ENCODE results near the gene MSH3.

The MSH3 gene

DNA sequence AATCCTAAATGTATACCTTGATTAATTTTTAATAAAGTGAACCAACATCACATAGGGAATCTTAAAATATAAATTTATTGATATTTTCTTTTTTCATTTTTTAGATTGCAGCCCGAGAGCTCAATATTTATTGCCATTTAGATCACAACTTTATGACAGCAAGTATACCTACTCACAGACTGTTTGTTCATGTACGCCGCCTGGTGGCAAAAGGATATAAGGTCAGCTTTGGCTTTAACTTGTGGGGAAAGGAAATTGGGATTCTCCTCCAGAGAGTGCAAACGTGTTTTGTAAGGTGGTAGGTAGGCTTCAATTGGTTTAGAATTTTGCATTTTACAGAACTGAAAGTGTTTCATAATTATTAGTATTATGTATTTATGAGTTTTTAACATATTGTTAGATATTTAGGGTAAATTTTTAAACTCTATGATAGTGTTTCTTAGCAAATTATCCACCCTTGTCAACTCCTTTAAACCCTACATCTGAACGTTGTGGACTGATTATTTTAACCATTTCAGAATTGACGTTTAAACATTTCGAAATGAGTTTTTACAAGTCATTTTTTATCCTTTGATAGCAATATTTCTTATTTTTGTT lies 17.8 kb downstream of the MSH3 start:
- no peak overlapping the region for H3K4me3 Mint-ChIP-seq
- H3K4me1 Mint-ChIP-seq, result no peaks in the 10 kb centered on the region
- ATAC-seq, result no peak

DNA sequence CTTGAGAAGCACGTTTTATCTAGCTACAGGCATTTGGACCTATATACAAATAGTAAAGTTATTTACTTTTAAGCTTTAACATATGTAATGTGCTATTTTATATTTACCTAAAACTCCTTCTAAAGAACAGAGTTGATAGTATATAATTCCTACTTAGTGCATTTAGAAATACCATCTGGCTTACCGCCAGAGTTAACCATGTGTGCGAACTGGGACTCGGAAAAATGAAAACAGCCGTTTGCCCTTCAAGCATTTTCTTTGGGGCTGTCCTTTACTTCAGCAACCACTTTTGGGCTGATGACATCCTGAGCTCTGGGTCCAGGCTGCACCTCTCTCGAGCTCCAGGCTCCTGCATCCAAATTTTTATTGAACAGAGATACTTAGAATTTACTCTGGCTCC lies 22.3 kb downstream of the MSH3 start:
- ATAC-seq (no peak), DNase-seq (no peak)
- Mint-ChIP-seq H3K9me3 (no peaks in the 10 kb centered on the region), H3K36me3 (ENCODE audit: low read depth) (peaks cover 31% of the 10 kb centered on the region), H3K4me3 (no peak overlapping the region), H3K4me1 (no peaks in the 10 kb centered on the region), H3K27ac (no peak overlapping the region), H3K27me3 (no peaks in the 10 kb centered on the region)

More for the DNA sequence above, 17.8 kb downstream of the MSH3 start:
- no peaks in the 10 kb centered on the region for H3K27me3 Mint-ChIP-seq
- H3K36me3 Mint-ChIP-seq (ENCODE audit: low read depth), result peaks cover 28% of the 10 kb centered on the region
- H3K9me3 Mint-ChIP-seq, result no peaks in the 10 kb centered on the region
- peak; percentile 68 for DNase-seq
- no peak overlapping the region for H3K27ac Mint-ChIP-seq

- Mint-ChIP-seq H3K27ac (no peak overlapping the region), H3K4me3 (no peak overlapping the region), H3K36me3 (ENCODE audit: low read depth) (peaks cover 38% of the 10 kb centered on the region), H3K9me3 (no peaks in the 10 kb centered on the region), H3K27me3 (no peaks in the 10 kb centered on the region), H3K4me1 (peaks cover 20% of the 10 kb centered on the region)
- ATAC-seq (no peak), DNase-seq (no peak)
These were observed 32.3 kb downstream of the MSH3 start for GRCh38 chr5:80686757-80687156.

DNA sequence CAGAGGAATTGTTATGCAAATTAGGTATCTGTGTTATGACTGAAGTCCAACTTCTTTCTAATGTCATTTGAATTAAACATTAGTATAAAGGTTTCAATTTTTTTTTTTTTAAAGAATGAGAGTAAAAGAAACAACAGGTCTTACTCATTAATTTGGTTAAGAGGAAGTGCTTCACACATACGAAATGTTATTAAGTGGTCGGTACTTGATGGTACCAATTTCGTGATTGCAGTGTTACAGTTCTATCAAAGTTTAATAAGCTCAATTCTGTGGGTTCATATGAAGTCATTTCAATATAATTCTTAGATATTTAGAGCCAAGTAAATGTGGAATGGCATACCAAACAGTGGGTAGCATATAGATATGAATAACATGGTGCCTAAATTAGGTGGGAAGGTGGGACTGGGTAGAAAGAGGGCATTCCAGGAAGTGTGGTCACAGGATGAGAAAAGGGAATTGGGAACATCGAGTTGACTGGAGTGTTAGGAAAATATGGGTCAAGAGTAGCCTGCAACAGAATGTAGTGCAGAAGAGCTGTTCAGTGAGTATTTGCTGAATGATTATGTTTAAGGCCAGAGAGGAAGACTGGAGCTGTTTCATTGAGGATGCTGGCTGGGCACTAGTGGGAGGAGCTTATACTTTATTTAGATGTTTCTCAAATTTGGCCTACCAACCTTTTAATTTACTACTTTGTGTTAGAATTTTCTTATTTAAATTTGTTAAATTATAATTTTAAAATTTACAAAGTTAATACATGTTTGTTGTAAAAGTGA lies 34.4 kb downstream of the MSH3 start:
- H3K4me3 Mint-ChIP-seq, result no peak overlapping the region
- no peaks in the 10 kb centered on the region for H3K9me3 Mint-ChIP-seq
- peaks cover 22% of the 10 kb centered on the region for H3K36me3 Mint-ChIP-seq (ENCODE audit: low read depth)
- peaks cover 20% of the 10 kb centered on the region for H3K4me1 Mint-ChIP-seq
- DNase-seq, result no peak
- H3K27ac Mint-ChIP-seq, result peak overlapping the region; percentile 19
- no peaks in the 10 kb centered on the region for H3K27me3 Mint-ChIP-seq
- no peak for ATAC-seq

DNA sequence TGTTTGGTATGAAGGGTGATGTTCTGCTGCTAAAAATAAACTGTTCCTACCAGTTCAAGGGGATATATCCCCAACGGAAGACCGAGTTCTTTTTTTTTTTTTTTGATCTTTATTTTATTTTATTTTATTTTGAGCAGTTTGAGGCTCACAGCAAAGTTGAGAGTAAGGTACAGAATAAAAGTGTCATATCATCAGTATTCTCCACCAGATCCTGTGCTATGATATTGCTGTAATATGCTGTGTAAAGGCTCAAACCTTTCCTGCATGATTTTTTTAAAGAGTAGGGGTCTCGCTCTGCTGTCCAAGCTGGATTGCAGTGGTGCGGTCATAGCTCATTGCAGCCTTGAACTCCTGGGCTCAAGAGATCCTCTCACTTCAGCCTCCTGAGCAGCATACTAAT lies 35.2 kb downstream of the MSH3 start:
- H3K9me3 Mint-ChIP-seq, result no peaks in the 10 kb centered on the region
- H3K27me3 Mint-ChIP-seq, result no peaks in the 10 kb centered on the region
- ATAC-seq, result no peak

DNA sequence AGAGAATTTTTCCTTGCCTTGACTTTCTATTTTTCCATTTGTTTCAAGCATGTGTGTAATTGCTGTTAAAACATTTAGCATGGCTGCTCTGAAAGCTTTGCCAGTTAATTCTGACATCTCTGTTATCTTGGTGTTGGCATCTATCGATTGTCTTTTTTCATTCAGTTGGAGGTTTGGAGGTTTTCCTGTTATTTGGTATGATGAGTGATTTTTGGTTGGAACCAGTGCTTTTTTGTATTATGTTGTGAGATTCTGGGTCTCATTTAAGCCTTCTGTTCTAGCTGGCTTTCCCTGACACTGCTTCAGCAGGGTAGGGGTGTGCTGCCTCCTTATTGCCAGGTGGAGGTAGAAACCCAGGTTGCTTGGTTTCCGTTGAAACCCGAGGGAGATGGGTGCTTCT lies 41.2 kb downstream of the MSH3 start:
- Mint-ChIP-seq H3K9me3 (no peaks in the 10 kb centered on the region), H3K4me3 (no peak overlapping the region), H3K36me3 (ENCODE audit: low read depth) (peaks cover 16% of the 10 kb centered on the region), H3K4me1 (peaks cover 8% of the 10 kb centered on the region), H3K27ac (no peak overlapping the region), H3K27me3 (no peaks in the 10 kb centered on the region)
- ATAC-seq, result no peak
- no peak for DNase-seq

More for the DNA sequence above, 35.2 kb downstream of the MSH3 start:
- Mint-ChIP-seq H3K36me3 (ENCODE audit: low read depth) (peaks cover 14% of the 10 kb centered on the region), H3K4me3 (no peak overlapping the region), H3K27ac (no peak overlapping the region), H3K4me1 (peaks cover 18% of the 10 kb centered on the region)
- DNase-seq, result no peak

- DNase-seq (no peak), ATAC-seq (no peak)
- Mint-ChIP-seq H3K36me3 (ENCODE audit: low read depth) (peaks cover 18% of the 10 kb centered on the region), H3K4me3 (no peak overlapping the region), H3K27me3 (no peaks in the 10 kb centered on the region), H3K27ac (no peak overlapping the region), H3K4me1 (peaks cover 8% of the 10 kb centered on the region), H3K9me3 (no peaks in the 10 kb centered on the region)
These were observed 42.0 kb downstream of the MSH3 start for GRCh38 chr5:80696450-80696849.

DNA sequence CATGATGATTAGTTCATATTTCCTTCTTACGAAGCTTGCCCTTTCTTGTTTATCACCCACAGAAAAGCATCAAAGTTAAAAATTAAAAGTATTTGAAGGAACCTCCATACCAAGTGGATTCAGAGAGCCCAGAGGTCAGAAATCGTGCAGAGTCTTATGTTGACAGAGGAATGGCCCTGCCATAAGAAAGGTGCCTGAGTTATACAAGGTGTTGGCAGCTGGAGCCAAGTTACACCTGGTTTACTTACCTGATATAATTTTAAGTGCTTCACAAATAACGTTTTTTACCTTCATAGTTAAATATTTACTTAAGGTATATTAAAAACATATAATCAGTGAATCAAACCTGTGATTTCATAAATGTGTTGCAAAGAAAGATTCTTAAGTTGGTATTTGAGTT lies 42.6 kb downstream of the MSH3 start:
- Mint-ChIP-seq H3K27ac (no peak overlapping the region), H3K4me1 (peaks cover 8% of the 10 kb centered on the region), H3K36me3 (ENCODE audit: low read depth) (peaks cover 22% of the 10 kb centered on the region), H3K27me3 (no peaks in the 10 kb centered on the region), H3K4me3 (no peak overlapping the region), H3K9me3 (no peaks in the 10 kb centered on the region)
- DNase-seq (no peak), ATAC-seq (no peak)

DNA sequence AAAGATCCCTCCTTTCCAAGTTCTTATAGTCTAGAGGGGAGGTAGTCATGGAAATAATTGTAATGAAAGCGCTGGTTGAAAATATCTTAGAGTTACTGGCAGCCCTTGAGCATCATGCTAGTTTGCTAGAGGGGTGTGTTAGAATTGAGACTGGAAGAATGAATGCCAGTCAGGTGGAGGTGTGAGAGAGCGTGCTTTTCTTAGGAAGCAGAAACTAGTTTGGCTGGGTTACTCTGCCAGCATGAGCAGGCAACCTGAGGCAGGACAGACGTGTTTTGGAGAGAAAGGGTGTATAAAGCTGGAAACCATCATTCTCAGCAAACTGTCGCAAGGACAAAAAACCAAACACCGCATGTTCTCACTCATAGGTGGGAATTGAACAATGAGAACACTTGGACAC lies 43.9 kb downstream of the MSH3 start:
- no peak for ATAC-seq
- no peak for DNase-seq
- H3K4me1 Mint-ChIP-seq, result peaks cover 10% of the 10 kb centered on the region
- no peaks in the 10 kb centered on the region for H3K27me3 Mint-ChIP-seq
- H3K4me3 Mint-ChIP-seq, result no peak overlapping the region
- H3K27ac Mint-ChIP-seq, result no peak overlapping the region
- H3K36me3 Mint-ChIP-seq (ENCODE audit: low read depth), result peaks cover 23% of the 10 kb centered on the region
- no peaks in the 10 kb centered on the region for H3K9me3 Mint-ChIP-seq

DNA sequence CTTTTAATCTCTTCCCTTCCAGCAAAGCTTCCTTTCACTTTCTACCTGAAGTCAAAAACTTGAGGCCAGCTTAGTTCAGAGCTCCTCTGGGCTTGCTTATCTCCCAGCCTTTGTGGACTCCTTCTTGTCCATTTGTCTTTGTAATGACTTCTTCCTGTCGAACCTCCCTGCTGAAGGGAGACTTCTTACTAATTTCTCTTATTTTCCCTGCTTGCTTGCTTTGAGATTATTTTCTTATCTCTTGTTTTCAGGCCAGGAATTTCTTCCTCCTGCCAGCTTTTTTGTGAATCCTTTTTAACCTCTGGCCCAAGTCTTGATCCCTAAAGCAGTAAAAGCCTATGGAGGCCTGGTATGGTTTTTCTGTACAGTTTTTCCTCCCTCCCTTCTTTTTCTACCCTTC lies 47.1 kb downstream of the MSH3 start:
- no peak overlapping the region for H3K27ac Mint-ChIP-seq
- H3K4me1 Mint-ChIP-seq, result peaks cover 15% of the 10 kb centered on the region
- peaks cover 34% of the 10 kb centered on the region for H3K36me3 Mint-ChIP-seq (ENCODE audit: low read depth)

GRCh38 chr5:80703291-80703690 lies 48.8 kb downstream of the MSH3 start:
- ATAC-seq, result no peak
- Mint-ChIP-seq H3K4me1 (peaks cover 15% of the 10 kb centered on the region), H3K4me3 (no peak overlapping the region), H3K36me3 (ENCODE audit: low read depth) (peaks cover 29% of the 10 kb centered on the region), H3K9me3 (no peaks in the 10 kb centered on the region), H3K27me3 (no peaks in the 10 kb centered on the region), H3K27ac (no peak overlapping the region)
- no peak for DNase-seq

More for the DNA sequence above, 47.1 kb downstream of the MSH3 start:
- no peaks in the 10 kb centered on the region for H3K9me3 Mint-ChIP-seq
- DNase-seq (no peak), ATAC-seq (no peak)
- H3K27me3 Mint-ChIP-seq, result no peaks in the 10 kb centered on the region
- H3K4me3 Mint-ChIP-seq, result no peak overlapping the region

- no peak overlapping the region for H3K4me3 Mint-ChIP-seq
These were observed 49.3 kb downstream of the MSH3 start for GRCh38 chr5:80703747-80704146.

GRCh38 chr5:80704221-80704620 lies 49.8 kb downstream of the MSH3 start:
- no peak overlapping the region for H3K27ac Mint-ChIP-seq
- no peaks in the 10 kb centered on the region for H3K27me3 Mint-ChIP-seq
- no peak overlapping the region for H3K4me3 Mint-ChIP-seq
- peaks cover 15% of the 10 kb centered on the region for H3K4me1 Mint-ChIP-seq
- DNase-seq, result no peak
- H3K36me3 Mint-ChIP-seq (ENCODE audit: low read depth), result peaks cover 26% of the 10 kb centered on the region
- no peak for ATAC-seq
- H3K9me3 Mint-ChIP-seq, result no peaks in the 10 kb centered on the region

More at GRCh38 chr5:80703747-80704146, 49.3 kb downstream of the MSH3 start:
- H3K36me3 Mint-ChIP-seq (ENCODE audit: low read depth), result peaks cover 26% of the 10 kb centered on the region
- H3K27me3 Mint-ChIP-seq, result no peaks in the 10 kb centered on the region
- H3K9me3 Mint-ChIP-seq, result no peaks in the 10 kb centered on the region
- peaks cover 15% of the 10 kb centered on the region for H3K4me1 Mint-ChIP-seq
- no peak overlapping the region for H3K27ac Mint-ChIP-seq
- no peak for ATAC-seq
- no peak for DNase-seq

DNA sequence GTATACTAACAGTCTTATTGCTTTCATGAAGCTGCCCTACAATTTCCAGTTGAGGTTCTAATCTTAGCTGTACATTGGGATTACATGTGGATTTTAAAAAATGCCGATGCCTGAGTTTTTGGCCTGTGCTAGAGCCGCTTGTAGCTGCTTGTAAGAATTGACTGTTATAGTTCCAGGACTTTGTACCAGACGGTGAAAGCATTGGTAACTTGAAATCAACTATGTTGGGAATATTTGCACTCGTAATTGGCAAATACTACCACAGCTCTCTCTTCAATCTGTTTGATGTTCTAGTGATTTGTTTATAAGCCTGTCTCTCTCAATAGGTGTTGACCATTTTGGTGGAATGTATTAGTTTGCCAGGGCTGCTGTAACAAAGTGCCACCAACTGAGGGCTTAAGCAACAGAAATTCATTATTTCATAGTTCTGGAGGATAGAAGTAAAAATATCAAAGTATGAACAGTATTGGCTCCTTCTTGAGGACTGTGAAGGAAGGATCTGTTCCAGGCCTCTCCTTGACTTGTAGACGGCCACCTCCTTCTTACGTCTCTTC lies 50.8 kb downstream of the MSH3 start:
- no peak overlapping the region for H3K4me3 Mint-ChIP-seq
- no peak overlapping the region for H3K27ac Mint-ChIP-seq
- DNase-seq (no peak), ATAC-seq (no peak)
- H3K27me3 Mint-ChIP-seq, result no peaks in the 10 kb centered on the region
- H3K9me3 Mint-ChIP-seq, result no peaks in the 10 kb centered on the region
- peaks cover 15% of the 10 kb centered on the region for H3K4me1 Mint-ChIP-seq
- peaks cover 30% of the 10 kb centered on the region for H3K36me3 Mint-ChIP-seq (ENCODE audit: low read depth)

- DNase-seq (no peak), ATAC-seq (no peak)
- Mint-ChIP-seq H3K36me3 (ENCODE audit: low read depth) (peaks cover 30% of the 10 kb centered on the region), H3K4me3 (no peak overlapping the region), H3K27me3 (no peaks in the 10 kb centered on the region), H3K9me3 (no peaks in the 10 kb centered on the region), H3K27ac (no peak overlapping the region), H3K4me1 (peaks cover 15% of the 10 kb centered on the region)
These were observed 51.3 kb downstream of the MSH3 start for GRCh38 chr5:80705801-80706200.

Measured in activated naive CD8-positive, alpha-beta T cell treated with anti-CD3 and anti-CD28 coated beads, Interleukin-2, amount 50 U/mL, for 24 hours (primary cell).